Dendritic cell treated with granulocyte-macrophage colony-stimulating factor and Interleukin-4, amounts not matched to agents 40 ng/mL and 50 ng/mL, for 4 days (primary cell): ENCODE data around the gene NYNRIN.
"Not testable (repeated sequence)": the region's sequence is repeated elsewhere in the genome, so short reads cannot be mapped to it uniquely, and the experiment has no call there.

Source experiments
- H3K27ac Mint-ChIP-seq: one replicate; pipeline ENCODE4 v1.8.0; 2022; ENCODE audit warnings: mild to moderate bottlenecking, mixed read lengths
- H3K27me3 Mint-ChIP-seq: one replicate; pipeline ENCODE4 v1.8.0; 2022; ENCODE audit warnings: mild to moderate bottlenecking, mixed read lengths
- H3K36me3 Mint-ChIP-seq: one replicate; pipeline ENCODE4 v1.8.0; 2022; ENCODE audit warnings: low read depth, mixed read lengths
- H3K4me1 Mint-ChIP-seq: one replicate; pipeline ENCODE4 v1.8.0; 2022; ENCODE audit warnings: low read depth, mixed read lengths
- H3K4me3 Mint-ChIP-seq: one replicate; pipeline ENCODE4 v1.8.0; 2022; ENCODE audit warnings: mild to moderate bottlenecking, moderate library complexity, mixed read lengths
- H3K9me3 Mint-ChIP-seq: one replicate; pipeline ENCODE4 v1.8.0; 2022; ENCODE audit warnings: mixed read lengths
- intact Hi-C: fragments of 100-400 bp; cut with micrococcal nuclease; formaldehyde crosslinking; loops from one replicate; pipeline ENCODE4 v1.15.0; 2022

The NYNRIN gene

GRCh38 chr14:24366413-24366720 lies 32.4 kb upstream of the NYNRIN start:
- Mint-ChIP-seq H3K9me3 (no peaks in the 10 kb centered on the region), H3K4me1 (peaks cover 47% of the 10 kb centered on the region), H3K4me3 (peak overlapping the region; percentile 63), H3K27ac (peak overlapping the region; percentile 40), H3K27me3 (peaks cover 55% of the 10 kb centered on the region), H3K36me3 (no peaks in the 10 kb centered on the region)
- intact Hi-C loops, result loop anchor here (2.0 to 5.0 kb wide), 3 partner anchors 34 to 64 kb away; no protein-coding TSS in a partner anchor

DNA sequence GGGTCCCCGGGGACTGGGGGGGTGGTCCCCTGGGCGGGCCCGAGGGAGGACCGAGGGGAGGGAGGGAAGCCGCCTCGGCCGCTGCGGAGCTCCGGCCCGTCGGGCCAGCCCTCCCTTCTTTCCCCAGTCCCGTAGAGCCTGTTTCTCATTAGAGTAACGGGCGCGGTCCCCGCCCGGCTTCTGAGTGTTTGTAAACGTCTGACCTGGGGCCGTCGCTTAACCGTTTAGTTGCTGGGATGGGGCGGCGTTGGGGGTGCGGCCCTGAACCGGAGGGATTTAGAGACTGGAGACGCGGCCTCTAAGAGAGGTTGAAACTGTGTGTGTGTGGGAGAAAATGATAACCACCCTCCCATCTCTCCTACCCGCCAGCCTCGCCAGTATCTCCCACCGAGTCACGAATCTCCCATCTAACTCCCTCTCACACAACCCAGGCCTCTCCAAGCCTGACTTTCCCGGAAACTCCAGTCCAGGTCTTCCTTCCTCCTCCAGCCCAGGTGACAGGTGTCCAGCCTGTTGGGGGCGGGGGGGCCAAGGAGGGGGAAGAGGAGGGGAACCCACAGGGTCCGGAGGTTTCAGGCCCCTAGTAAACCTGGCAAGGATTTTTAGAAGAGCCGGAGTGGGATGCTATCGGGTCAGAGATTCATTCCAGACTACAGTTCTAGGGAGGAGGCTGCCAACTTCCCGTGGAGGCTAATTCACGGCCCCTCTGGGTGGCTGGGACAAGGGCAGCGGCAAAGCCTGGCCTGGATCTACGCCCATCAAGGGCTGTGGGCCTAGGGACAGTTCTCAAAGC lies 31.9 kb upstream of the NYNRIN start:
- intact Hi-C loops, result loop anchor here (2.0 to 5.0 kb wide), 3 partner anchors 35 to 64 kb away; no protein-coding TSS in a partner anchor
- Mint-ChIP-seq H3K4me1 (peaks cover 42% of the 10 kb centered on the region), H3K36me3 (no peaks in the 10 kb centered on the region), H3K27ac (peak overlapping the region; percentile 40), H3K4me3 (peak overlapping the region; percentile 63), H3K9me3 (no peaks in the 10 kb centered on the region), H3K27me3 (peaks cover 57% of the 10 kb centered on the region)

DNA sequence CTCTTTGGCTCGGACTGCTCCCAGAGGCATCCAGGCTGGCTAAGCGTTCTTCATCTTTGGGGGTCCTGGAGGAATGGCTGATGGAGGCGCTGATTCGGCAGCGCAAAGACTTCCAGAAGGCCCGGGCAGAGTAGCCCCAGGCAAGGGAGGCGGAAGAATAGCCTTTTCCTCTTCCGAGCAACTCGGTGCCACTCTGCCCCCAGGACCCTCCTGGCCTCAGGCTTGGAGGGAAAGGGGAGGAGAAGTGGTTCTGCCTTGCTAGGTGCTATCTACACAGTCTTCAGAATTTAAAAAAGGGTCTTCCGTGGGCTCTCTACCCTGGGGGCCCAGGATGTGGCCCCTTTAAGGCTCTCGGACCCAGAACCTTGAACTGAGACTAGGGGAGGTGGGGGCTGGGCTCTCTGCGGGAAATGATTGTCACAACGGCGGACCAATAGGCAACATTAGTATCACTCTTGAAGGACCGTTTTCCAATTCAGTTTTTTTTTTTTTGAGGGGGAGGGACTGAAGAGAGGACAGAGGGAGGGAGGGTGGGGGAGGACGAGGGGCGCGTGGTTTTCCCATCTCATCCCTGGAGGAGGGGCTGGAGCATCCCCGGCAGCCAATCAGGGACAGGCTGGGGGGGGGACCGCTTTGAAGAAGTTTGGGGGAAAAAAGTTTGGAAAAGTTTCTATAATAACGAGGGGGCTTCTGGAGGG lies 31.1 kb upstream of the NYNRIN start, which contains the start of gene NFATC4:
Gene NFATC4 (plus strand): TSS at position 671 of the 698 bp plus-strand sequence. CDS start 157 bp downstream, outside the sequence.
- H3K4me1 Mint-ChIP-seq, result peaks cover 38% of the 10 kb centered on the region
- intact Hi-C loops, result loop anchor here (2.0 to 5.0 kb wide), 3 partner anchors 35 to 63 kb away; no protein-coding TSS in a partner anchor
- no peaks in the 10 kb centered on the region for H3K36me3 Mint-ChIP-seq
- H3K27ac Mint-ChIP-seq, result peak within 1 kb of the TSS; percentile 44
- peaks cover 57% of the 10 kb centered on the region for H3K27me3 Mint-ChIP-seq
- H3K9me3 Mint-ChIP-seq, result no peaks in the 10 kb centered on the region
- H3K4me3 Mint-ChIP-seq, result peak within 1 kb of the TSS; percentile 63

DNA sequence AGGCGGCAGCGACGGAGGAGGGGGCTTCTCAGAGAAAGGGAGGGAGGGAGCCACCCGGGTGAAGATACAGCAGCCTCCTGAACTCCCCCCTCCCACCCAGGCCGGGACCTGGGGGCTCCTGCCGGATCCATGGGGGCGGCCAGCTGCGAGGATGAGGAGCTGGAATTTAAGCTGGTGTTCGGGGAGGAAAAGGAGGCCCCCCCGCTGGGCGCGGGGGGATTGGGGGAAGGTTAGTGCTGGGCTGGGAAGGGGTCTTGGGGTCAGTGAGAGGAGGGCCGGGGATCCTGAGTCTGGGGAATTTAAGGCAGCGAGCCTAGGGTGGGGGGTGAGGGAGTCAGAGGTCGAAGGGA lies 30.6 kb upstream of the NYNRIN start:
- no peaks in the 10 kb centered on the region for H3K36me3 Mint-ChIP-seq
- no peaks in the 10 kb centered on the region for H3K9me3 Mint-ChIP-seq
- peaks cover 38% of the 10 kb centered on the region for H3K4me1 Mint-ChIP-seq
- peak overlapping the region; percentile 34 for H3K4me3 Mint-ChIP-seq
- intact Hi-C loops, result loop anchor here (5.0 kb wide), 2 partner anchors 36 to 44 kb away; no protein-coding TSS in a partner anchor
- H3K27ac Mint-ChIP-seq, result peak overlapping the region; percentile 44
- peaks cover 55% of the 10 kb centered on the region for H3K27me3 Mint-ChIP-seq

DNA sequence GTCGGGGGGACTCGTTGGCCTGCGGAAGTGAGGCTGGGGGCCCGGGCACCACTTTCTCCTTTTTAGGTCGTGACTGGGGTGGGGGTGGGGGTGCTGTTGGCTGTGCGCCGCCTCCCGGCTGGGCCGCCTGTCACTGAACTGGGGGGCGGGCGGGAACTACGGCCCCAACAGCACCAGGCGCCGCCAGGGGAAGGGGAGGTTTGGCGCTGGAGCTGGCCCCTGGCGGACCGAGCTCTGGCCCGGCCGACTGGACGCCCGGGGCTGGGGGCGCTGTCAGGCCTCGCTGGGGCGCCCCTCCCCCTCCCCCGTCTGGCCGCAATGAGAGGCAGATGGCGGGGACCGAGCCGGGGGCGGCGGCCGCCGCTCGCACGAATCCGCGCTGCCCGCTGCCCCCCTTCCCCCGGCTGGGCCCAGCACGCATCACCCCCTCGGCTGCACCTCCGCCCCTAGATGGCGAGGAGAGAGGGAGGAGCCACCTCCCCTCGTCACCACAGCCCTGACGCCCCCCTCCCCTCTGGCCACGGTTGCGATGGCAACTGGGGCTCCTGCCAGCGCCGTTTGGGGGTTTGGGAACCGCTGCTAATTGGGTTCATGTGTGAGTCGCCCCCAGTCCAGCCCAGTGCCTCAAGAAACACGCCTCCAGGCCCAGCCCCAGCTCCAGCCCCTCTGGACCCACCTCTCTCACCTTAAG lies 30.1 kb upstream of the NYNRIN start:
- Mint-ChIP-seq H3K36me3 (no peaks in the 10 kb centered on the region), H3K9me3 (no peaks in the 10 kb centered on the region), H3K4me1 (peaks cover 38% of the 10 kb centered on the region), H3K27ac (peak overlapping the region; percentile 44), H3K27me3 (peaks cover 57% of the 10 kb centered on the region), H3K4me3 (peak overlapping the region; percentile 30)
- intact Hi-C loops, result loop anchor here (5.0 kb wide), 2 partner anchors 36 to 44 kb away; no protein-coding TSS in a partner anchor

- Mint-ChIP-seq H3K4me3 (no peak overlapping the region), H3K4me1 (peaks cover 38% of the 10 kb centered on the region), H3K9me3 (no peaks in the 10 kb centered on the region), H3K36me3 (no peaks in the 10 kb centered on the region), H3K27ac (no peak overlapping the region), H3K27me3 (peaks cover 62% of the 10 kb centered on the region)
- intact Hi-C loops, result loop anchor here (5.0 kb wide), 2 partner anchors 37 to 43 kb away; no protein-coding TSS in a partner anchor
Measured at GRCh38 chr14:24369463-24369862, 29.3 kb upstream of the NYNRIN start.

DNA sequence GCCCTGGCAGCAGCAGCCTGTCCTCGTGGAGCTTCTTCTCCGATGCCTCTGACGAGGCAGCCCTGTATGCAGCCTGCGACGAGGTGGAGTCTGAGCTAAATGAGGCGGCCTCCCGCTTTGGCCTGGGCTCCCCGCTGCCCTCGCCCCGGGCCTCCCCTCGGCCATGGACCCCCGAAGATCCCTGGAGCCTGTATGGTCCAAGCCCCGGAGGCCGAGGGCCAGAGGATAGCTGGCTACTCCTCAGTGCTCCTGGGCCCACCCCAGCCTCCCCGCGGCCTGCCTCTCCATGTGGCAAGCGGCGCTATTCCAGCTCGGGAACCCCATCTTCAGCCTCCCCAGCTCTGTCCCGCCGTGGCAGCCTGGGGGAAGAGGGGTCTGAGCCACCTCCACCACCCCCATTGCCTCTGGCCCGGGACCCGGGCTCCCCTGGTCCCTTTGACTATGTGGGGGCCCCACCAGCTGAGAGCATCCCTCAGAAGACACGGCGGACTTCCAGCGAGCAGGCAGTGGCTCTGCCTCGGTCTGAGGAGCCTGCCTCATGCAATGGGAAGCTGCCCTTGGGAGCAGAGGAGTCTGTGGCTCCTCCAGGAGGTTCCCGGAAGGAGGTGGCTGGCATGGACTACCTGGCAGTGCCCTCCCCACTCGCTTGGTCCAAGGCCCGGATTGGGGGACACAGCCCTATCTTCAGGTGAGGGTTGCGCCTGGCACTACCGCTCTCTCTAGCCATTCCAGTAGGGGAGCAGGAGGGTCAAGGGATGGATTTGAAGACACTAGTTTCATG lies 28.7 kb upstream of the NYNRIN start:
- no peak overlapping the region for H3K27ac Mint-ChIP-seq
- intact Hi-C loops, result loop anchor here (5.0 kb wide), 2 partner anchors 38 to 42 kb away; no protein-coding TSS in a partner anchor

DNA sequence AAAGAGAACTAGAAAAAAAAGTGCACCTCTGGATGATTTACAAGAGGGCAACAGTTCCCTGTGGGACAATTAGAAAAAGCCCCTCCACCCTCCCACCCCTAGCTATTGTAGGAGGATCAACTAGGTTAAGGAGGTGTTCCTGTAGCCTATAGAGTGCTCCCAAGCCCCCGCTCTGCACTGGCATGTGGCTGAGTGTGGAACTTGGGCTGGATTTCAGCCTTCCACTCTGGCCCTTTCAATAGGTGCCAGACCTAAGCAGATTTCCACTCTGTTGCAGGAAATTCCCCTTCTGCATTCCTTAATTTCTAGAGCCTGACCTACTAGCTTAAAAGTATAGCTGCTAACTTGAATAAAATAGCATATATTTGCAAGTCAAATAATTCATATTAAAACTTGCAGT lies 28.1 kb upstream of the NYNRIN start:
- H3K36me3 Mint-ChIP-seq, result no peaks in the 10 kb centered on the region
- peaks cover 57% of the 10 kb centered on the region for H3K27me3 Mint-ChIP-seq
- intact Hi-C loops, result no loop called here
- H3K27ac Mint-ChIP-seq, result no peak overlapping the region
- peaks cover 27% of the 10 kb centered on the region for H3K4me1 Mint-ChIP-seq
- no peak overlapping the region for H3K4me3 Mint-ChIP-seq
- no peaks in the 10 kb centered on the region for H3K9me3 Mint-ChIP-seq

More for the DNA sequence above, 28.7 kb upstream of the NYNRIN start:
- peaks cover 34% of the 10 kb centered on the region for H3K4me1 Mint-ChIP-seq
- no peaks in the 10 kb centered on the region for H3K36me3 Mint-ChIP-seq
- H3K9me3 Mint-ChIP-seq, result no peaks in the 10 kb centered on the region
- H3K27me3 Mint-ChIP-seq, result peaks cover 59% of the 10 kb centered on the region
- no peak overlapping the region for H3K4me3 Mint-ChIP-seq

GRCh38 chr14:24371605-24372004 lies 27.2 kb upstream of the NYNRIN start:
- H3K4me3 Mint-ChIP-seq, intact Hi-C loops, H3K27ac Mint-ChIP-seq, H3K9me3 Mint-ChIP-seq, H3K36me3 Mint-ChIP-seq: not testable (repeated sequence)
- H3K27me3 Mint-ChIP-seq, result peaks cover 57% of the 10 kb centered on the region
- peaks cover 20% of the 10 kb centered on the region for H3K4me1 Mint-ChIP-seq

DNA sequence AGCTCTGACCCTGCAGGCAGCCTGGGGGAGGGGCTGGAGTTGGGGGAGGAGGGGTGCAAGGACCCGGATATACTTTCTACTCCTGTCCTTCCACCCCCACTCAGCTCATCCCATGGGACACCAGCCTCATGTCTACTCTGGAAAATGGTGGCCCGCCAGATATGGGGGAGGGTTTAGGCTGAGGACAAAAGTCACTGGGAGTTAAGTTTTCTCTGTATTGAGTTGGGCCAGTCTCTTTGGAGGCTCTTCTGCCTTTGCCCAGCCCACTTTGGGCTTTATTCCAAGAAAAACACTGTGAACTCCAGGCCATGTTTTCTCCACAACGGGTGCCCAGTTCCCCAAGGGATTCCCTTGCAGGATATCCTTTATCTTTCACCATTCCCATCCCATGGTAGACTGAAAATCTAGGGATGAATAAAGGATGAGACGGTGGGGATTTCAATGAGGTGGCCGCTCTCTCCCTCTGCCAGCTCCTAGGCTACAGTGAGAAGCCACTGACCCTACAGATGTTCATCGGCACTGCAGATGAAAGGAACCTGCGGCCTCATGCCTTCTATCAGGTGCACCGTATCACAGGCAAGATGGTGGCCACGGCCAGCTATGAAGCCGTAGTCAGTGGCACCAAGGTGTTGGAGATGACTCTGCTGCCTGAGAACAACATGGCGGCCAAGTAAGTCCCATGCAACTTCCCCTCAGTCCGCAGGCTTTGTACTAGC lies 25.9 kb upstream of the NYNRIN start:
- Mint-ChIP-seq H3K27ac (no peak overlapping the region), H3K4me3 (no peak overlapping the region), H3K9me3 (no peaks in the 10 kb centered on the region), H3K27me3 (peaks cover 54% of the 10 kb centered on the region), H3K36me3 (no peaks in the 10 kb centered on the region), H3K4me1 (peaks cover 7% of the 10 kb centered on the region)
- intact Hi-C loops, result no loop called here

GRCh38 chr14:24376448-24377070 lies 22.2 kb upstream of the NYNRIN start:
- Mint-ChIP-seq H3K27ac (no peak overlapping the region), H3K4me3 (no peak overlapping the region), H3K36me3 (no peaks in the 10 kb centered on the region), H3K4me1 (no peaks in the 10 kb centered on the region), H3K9me3 (no peaks in the 10 kb centered on the region), H3K27me3 (peaks cover 31% of the 10 kb centered on the region)
- intact Hi-C loops, result no loop called here

GRCh38 chr14:24377126-24377525 lies 21.7 kb upstream of the NYNRIN start:
- intact Hi-C loops, result no loop called here
- Mint-ChIP-seq H3K27me3 (peaks cover 30% of the 10 kb centered on the region), H3K4me3 (no peak overlapping the region), H3K9me3 (no peaks in the 10 kb centered on the region), H3K36me3 (no peaks in the 10 kb centered on the region), H3K4me1 (no peaks in the 10 kb centered on the region), H3K27ac (no peak overlapping the region)
